Ovary (tissue), 3 donors: ENCODE results near the gene NT5C.

Experiments
- EP300 ChIP-seq: sonication (generic); formaldehyde crosslinking; IDR thresholded peaks from one replicate; pipeline ENCODE4 v1.6.1; 2017; ENCODE audit warnings: antibody characterized with exemption
- TF ChIP-seq, protein P1 (sequence below), 3 donors: fragments of 450-650 bp in 2 of 3; fragments of 200-600 bp in 1 of 3; IDR thresholded peaks; one replicate each; pipeline versions ENCODE4 v1.5.1 to v1.8.0; 2016 to 2022; ENCODE audit warnings: antibody characterized with exemption in 3 of 3, mild to moderate bottlenecking in 1 of 3
- donor health status: DM: no; HTN: no; CAD: no.

DNA sequence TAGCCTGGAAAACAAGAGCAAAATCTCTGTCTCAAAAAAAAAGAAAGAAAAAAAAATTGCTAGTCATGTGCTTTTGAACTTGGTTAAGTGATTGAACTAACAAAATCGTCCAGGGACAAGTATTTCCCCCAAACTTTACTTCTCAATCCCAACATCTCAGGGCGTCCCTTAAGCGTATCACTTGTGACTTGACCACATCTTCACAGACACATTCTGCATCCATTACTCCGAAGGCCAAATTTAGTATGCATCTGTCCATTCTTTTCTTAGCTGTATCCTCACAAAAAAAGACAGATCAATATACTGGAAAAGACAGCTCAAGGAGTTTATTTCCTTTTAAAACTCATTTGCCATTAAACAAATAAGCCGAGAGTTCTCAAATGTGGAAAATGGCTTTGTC is 28.7 kb upstream of the NT5C start:
- TF ChIP-seq, protein P1, sequence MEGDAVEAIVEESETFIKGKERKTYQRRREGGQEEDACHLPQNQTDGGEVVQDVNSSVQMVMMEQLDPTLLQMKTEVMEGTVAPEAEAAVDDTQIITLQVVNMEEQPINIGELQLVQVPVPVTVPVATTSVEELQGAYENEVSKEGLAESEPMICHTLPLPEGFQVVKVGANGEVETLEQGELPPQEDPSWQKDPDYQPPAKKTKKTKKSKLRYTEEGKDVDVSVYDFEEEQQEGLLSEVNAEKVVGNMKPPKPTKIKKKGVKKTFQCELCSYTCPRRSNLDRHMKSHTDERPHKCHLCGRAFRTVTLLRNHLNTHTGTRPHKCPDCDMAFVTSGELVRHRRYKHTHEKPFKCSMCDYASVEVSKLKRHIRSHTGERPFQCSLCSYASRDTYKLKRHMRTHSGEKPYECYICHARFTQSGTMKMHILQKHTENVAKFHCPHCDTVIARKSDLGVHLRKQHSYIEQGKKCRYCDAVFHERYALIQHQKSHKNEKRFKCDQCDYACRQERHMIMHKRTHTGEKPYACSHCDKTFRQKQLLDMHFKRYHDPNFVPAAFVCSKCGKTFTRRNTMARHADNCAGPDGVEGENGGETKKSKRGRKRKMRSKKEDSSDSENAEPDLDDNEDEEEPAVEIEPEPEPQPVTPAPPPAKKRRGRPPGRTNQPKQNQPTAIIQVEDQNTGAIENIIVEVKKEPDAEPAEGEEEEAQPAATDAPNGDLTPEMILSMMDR (IDR thresholded peaks at IDR 0.05): no peak
- no peak for TF ChIP-seq EP300
